GM12873 (cell line): ENCODE results near the gene CTNNA2.

ENCODE experiments used
- CTCF ChIP-seq: IDR thresholded peaks from 2 replicates; pipeline ENCODE4 v1.5.1; 2012; ENCODE audit warnings: low read depth, mild to moderate bottlenecking, moderate library complexity, low read length, control low read depth; ENCODE audit not compliant: insufficient read depth; ENCODE audit errors: missing control alignments

CTNNA2 gene

GRCh38 chr2:79585701-79586433 is 73.0 kb downstream of the CTNNA2 start:
- no peak for TF ChIP-seq CTCF

- TF ChIP-seq CTCF: no peak
Observed at GRCh38 chr2:79591281-79591680, 78.4 kb downstream of the CTNNA2 start.

GRCh38 chr2:79593237-79593867 is 80.5 kb downstream of the CTNNA2 start:
- no peak for TF ChIP-seq CTCF

- no peak for TF ChIP-seq CTCF
Observed at GRCh38 chr2:79596403-79596802, 83.6 kb downstream of the CTNNA2 start.

GRCh38 chr2:79604748-79605147 is 91.9 kb downstream of the CTNNA2 start:
- no peak for TF ChIP-seq CTCF

GRCh38 chr2:79611448-79612016 is 98.7 kb downstream of the CTNNA2 start:
- TF ChIP-seq CTCF: no peak

GRCh38 chr2:79612999-79613398 is 100.1 kb downstream of the CTNNA2 start:
- no peak for TF ChIP-seq CTCF
